ENCODE measurements around the gene MYBBP1A. TPM values are rescaled to one million over a fixed set of nuclear protein-coding genes. Genes with fewer than 3 reads are reported as not detected.
A peak's percentile ranks its signal among the peaks of the same experiment; 100 is the strongest.
"Not testable (repeated sequence)": the region's sequence is repeated elsewhere in the genome, so short reads cannot be mapped to it uniquely, and the experiment has no call there.

Gene MYBBP1A, protein sequence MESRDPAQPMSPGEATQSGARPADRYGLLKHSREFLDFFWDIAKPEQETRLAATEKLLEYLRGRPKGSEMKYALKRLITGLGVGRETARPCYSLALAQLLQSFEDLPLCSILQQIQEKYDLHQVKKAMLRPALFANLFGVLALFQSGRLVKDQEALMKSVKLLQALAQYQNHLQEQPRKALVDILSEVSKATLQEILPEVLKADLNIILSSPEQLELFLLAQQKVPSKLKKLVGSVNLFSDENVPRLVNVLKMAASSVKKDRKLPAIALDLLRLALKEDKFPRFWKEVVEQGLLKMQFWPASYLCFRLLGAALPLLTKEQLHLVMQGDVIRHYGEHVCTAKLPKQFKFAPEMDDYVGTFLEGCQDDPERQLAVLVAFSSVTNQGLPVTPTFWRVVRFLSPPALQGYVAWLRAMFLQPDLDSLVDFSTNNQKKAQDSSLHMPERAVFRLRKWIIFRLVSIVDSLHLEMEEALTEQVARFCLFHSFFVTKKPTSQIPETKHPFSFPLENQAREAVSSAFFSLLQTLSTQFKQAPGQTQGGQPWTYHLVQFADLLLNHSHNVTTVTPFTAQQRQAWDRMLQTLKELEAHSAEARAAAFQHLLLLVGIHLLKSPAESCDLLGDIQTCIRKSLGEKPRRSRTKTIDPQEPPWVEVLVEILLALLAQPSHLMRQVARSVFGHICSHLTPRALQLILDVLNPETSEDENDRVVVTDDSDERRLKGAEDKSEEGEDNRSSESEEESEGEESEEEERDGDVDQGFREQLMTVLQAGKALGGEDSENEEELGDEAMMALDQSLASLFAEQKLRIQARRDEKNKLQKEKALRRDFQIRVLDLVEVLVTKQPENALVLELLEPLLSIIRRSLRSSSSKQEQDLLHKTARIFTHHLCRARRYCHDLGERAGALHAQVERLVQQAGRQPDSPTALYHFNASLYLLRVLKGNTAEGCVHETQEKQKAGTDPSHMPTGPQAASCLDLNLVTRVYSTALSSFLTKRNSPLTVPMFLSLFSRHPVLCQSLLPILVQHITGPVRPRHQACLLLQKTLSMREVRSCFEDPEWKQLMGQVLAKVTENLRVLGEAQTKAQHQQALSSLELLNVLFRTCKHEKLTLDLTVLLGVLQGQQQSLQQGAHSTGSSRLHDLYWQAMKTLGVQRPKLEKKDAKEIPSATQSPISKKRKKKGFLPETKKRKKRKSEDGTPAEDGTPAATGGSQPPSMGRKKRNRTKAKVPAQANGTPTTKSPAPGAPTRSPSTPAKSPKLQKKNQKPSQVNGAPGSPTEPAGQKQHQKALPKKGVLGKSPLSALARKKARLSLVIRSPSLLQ (N-terminal part only)
- total RNA-seq (65.8 and 72.4 TPM in 2 replicates), polyA plus RNA-seq (72.6 and 74.4 TPM in 2 replicates), polyA minus RNA-seq (73.2 and 75.3 TPM in 2 replicates)
- total RNA-seq (2013) = 36.3 TPM

DNA sequence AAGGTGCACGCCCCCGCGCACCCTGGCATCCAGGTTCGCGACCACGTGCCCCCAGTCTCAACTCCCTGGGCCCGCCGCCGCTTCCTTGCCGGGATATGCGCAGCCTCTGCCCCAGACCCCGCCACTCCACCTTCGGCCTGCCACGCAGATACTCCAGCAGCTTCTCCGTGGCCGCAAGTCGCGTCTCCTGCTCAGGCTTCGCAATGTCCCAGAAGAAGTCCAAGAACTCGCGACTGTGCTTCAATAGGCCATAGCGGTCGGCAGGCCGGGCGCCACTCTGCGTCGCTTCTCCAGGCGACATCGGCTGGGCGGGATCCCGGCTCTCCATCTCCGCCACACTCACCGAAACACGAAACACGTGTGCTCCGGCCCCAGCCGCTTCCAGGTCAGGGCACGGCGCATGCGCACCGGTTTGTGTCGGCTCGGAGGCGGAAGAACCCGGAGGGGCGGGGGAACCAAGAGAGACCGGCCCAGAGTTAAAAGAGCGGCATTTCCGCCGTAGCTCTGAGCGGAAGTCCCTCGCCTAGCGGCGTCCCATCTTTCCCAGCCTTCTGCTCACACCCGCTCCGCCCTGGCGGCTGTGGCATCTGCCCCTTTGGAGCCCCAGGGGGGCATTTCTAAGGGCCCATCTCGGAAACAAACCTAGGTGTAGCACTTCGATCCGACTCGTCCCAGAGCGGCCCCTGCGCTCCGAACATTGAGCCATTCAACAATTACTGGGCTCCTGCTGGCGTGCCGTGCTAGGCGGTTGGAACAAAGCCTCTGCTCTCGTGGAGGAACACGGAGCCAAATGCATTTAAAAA is at the start of gene MYBBP1A:
Gene MYBBP1A, minus strand, starts transcription at position 388 of the 803 bp plus-strand sequence. Its CDS starts 60 bp downstream, at position 328.
- Histone ChIP-seq H3K4me2 (replicated peaks; ENCODE audit: low read depth, low read length, poor library complexity, severe bottlenecking) (peak within 1 kb of the TSS; percentile 94), H3K9me3 (ENCODE audit: control extremely low read depth in 1 of 3, control insufficient read depth in 2 of 3, insufficient read depth in 1 of 3, low read length in 2 of 3) (no peaks in the 10 kb centered on the region), H3K4me3 (ENCODE audit: control extremely low read depth in 1 of 5, extremely low read depth in 1 of 5, insufficient read depth in 1 of 5, low read depth in 2 of 5, low read length in 4 of 5) (peak within 1 kb of the TSS; percentile 74 to 90 (median 83)), H3K27ac (ENCODE audit: low read length in 2 of 2) (peak within 1 kb of the TSS; percentile 66 to 83), H3K27me3 (replicated peaks in 1 of 4; ENCODE audit: control extremely low read depth in 1 of 4, control insufficient read depth in 3 of 4, insufficient read depth in 4 of 4, low read length in 3 of 4) (no peaks in the 10 kb centered on the region), H4K20me1 (ENCODE audit: control insufficient read depth, insufficient read depth, low read length, poor library complexity, severe bottlenecking) (peaks cover 13% of the 10 kb centered on the region), H3K4me1 (ENCODE audit: control insufficient read depth in 2 of 2, insufficient read depth in 2 of 2, low read length in 2 of 2) (peaks cover 19 to 21% of the 10 kb centered on the region in 2 donors), H2AFZ (ENCODE audit: insufficient read depth, low read depth, low read length, poor library complexity, severe bottlenecking) (peak within 1 kb of the TSS; percentile 89), H3K79me2 (ENCODE audit: control insufficient read depth, insufficient read depth, low read length) (peaks cover 22% of the 10 kb centered on the region), H3K9ac (ENCODE audit: low read length) (peak within 1 kb of the TSS; percentile 78), H3K36me3 (replicated peaks in 1 of 2; ENCODE audit: control extremely low read depth in 1 of 2, control insufficient read depth in 1 of 2, extremely low read depth in 1 of 2, insufficient read depth in 2 of 2, low read length in 1 of 2) (peaks cover 0 to 26% of the 10 kb centered on the region in 2 experiments)
- Mint-ChIP-seq H3K27ac (peak within 1 kb of the TSS; percentile 96), H3K4me1 (peaks cover 23% of the 10 kb centered on the region), H3K27me3 (no peaks in the 10 kb centered on the region), H3K9me3 (ENCODE audit: insufficient read depth) (no peaks in the 10 kb centered on the region), H3K4me3 (peak within 1 kb of the TSS; percentile 94)
- CTCF ChIA-PET = interaction anchor here (5.9 kb wide), 1 partner anchor 12 kb away, joined by 48 read pairs; no protein-coding TSS in a partner anchor
- peak; percentile 95 for ATAC-seq (ENCODE audit: low read depth)
- intact Hi-C loops (cut with micrococcal nuclease) = loop anchor here (1.0 kb wide), 2 partner anchors 10 to 412 kb away; partner anchors contain the start of genes CYB5D2 and ZZEF1
- under 1% methylated on average over 69 of the region's 69 CpGs for WGBS (ENCODE audit: insufficient coverage)
- no peak for TF ChIP-seq EZH2 (IDR thresholded peaks at IDR 0.05; ENCODE audit: borderline replicate concordance, insufficient read depth, low read depth, low read length, poor library complexity, severe bottlenecking)
- TF ChIP-seq, protein P1, sequence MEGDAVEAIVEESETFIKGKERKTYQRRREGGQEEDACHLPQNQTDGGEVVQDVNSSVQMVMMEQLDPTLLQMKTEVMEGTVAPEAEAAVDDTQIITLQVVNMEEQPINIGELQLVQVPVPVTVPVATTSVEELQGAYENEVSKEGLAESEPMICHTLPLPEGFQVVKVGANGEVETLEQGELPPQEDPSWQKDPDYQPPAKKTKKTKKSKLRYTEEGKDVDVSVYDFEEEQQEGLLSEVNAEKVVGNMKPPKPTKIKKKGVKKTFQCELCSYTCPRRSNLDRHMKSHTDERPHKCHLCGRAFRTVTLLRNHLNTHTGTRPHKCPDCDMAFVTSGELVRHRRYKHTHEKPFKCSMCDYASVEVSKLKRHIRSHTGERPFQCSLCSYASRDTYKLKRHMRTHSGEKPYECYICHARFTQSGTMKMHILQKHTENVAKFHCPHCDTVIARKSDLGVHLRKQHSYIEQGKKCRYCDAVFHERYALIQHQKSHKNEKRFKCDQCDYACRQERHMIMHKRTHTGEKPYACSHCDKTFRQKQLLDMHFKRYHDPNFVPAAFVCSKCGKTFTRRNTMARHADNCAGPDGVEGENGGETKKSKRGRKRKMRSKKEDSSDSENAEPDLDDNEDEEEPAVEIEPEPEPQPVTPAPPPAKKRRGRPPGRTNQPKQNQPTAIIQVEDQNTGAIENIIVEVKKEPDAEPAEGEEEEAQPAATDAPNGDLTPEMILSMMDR (IDR thresholded peaks at IDR 0.05) = no peak
- peak; percentile 96 for DNase-seq
- POLR2A ChIA-PET = interaction anchor here (0.8 kb wide), 1 partner anchor 11 kb away, joined by 5 read pairs; no protein-coding TSS in a partner anchor

DNA sequence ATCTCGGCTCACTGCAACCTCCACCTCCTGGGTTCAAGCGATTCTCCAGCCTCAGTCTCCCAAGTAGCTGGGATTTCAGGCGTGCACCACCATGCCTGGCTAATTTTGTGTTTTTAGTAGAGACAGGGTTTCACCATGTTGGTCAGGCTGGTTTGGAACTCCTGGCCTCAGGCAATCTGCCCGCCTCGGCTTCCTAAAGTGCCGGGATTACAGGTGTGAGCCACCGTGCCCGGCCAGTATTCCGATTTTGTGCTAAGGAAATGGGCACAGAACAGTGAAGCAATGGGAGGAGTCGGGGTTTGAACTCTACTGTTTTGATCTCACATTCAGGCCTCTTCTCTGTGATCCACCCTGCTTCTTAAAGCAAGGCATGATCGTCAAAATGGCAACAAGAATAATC is 49.6 kb upstream of the MYBBP1A start:
- H3K4me3 Mint-ChIP-seq; H3K4me3 ChIP-seq (ENCODE audit: control extremely low read depth in 1 of 5, extremely low read depth in 1 of 5, insufficient read depth in 1 of 5, low read depth in 2 of 5, low read length in 4 of 5); CTCF ChIA-PET; H3K9me3 ChIP-seq (ENCODE audit: control extremely low read depth in 1 of 3, control insufficient read depth in 2 of 3, insufficient read depth in 1 of 3, low read length in 2 of 3); H4K20me1 ChIP-seq (ENCODE audit: control insufficient read depth, insufficient read depth, low read length, poor library complexity, severe bottlenecking); H3K9me3 Mint-ChIP-seq (ENCODE audit: insufficient read depth); H3K4me1 Mint-ChIP-seq; H3K4me1 ChIP-seq (ENCODE audit: control insufficient read depth in 2 of 2, insufficient read depth in 2 of 2, low read length in 2 of 2); H3K9ac ChIP-seq (ENCODE audit: low read length); H3K27ac Mint-ChIP-seq; H3K27ac ChIP-seq (ENCODE audit: low read length in 2 of 2); POLR2A ChIA-PET; DNase-seq; intact Hi-C loops (cut with micrococcal nuclease); ATAC-seq (ENCODE audit: low read depth); H2AFZ ChIP-seq (ENCODE audit: insufficient read depth, low read depth, low read length, poor library complexity, severe bottlenecking); H3K79me2 ChIP-seq (ENCODE audit: control insufficient read depth, insufficient read depth, low read length); H3K27me3 ChIP-seq (replicated peaks in 1 of 4; ENCODE audit: control extremely low read depth in 1 of 4, control insufficient read depth in 3 of 4, insufficient read depth in 4 of 4, low read length in 3 of 4); H3K36me3 ChIP-seq (replicated peaks in 1 of 2; ENCODE audit: control extremely low read depth in 1 of 2, control insufficient read depth in 1 of 2, extremely low read depth in 1 of 2, insufficient read depth in 2 of 2, low read length in 1 of 2); H3K4me2 ChIP-seq (replicated peaks; ENCODE audit: low read depth, low read length, poor library complexity, severe bottlenecking): not testable (repeated sequence)
- WGBS (ENCODE audit: insufficient coverage) = 95% methylated on average over 8 of the region's 11 CpGs
- peaks cover 33% of the 10 kb centered on the region for H3K27me3 Mint-ChIP-seq

All from B cell (primary cell).